HepG2 (cell line): ENCODE results near the gene COL4A2. TPM values are rescaled to one million over a fixed set of nuclear protein-coding genes. Genes with fewer than 3 reads are reported as not detected.

Experiments used
- ATAC-seq: fragments of 200-7000 bp; cut with Tn5 transposase; 3 replicates; pipeline ENCODE4 v1.9.1; 2020; ENCODE audit warnings: mild to moderate bottlenecking, moderate library complexity
- BruUV-seq: library from RNA; stranded (reverse); fragments of 400-500 nt; replicated peaks from 2 replicates; lab custom pipeline; 2021; lab: Mats Ljungman, UMichigan
- CTCF ChIA-PET: fragments of 300-600 bp; formaldehyde crosslinking; extraction: SDS; loops from one replicate; lab custom pipeline; 2021; ENCODE audit warnings: low total read pairs, inconsistent platforms, low intra/inter-chr PET ratio; lab: Yijun Ruan, JAX
- POLR2A ChIA-PET: fragments of 350-600 bp; sonication (Branson Sonifier 250); formaldehyde crosslinking; loops from one replicate; lab custom pipeline; 2020; ENCODE audit warnings: antibody characterized with exemption, inconsistent platforms; lab: Yijun Ruan, JAX
- DNase-seq: peaks from one replicate; pipeline ENCODE4 v3.0.0-alpha.2; 2015; ENCODE audit warnings: low spot score
- FAIRE-seq: peaks from 3 replicates; lab custom pipeline; 2011; peaks lifted over from hg19 to GRCh38; lab: Jason Lieb, UNC
- H2AFZ ChIP-seq: one replicate; pipeline ENCODE4 v1.6.1; 2011; ENCODE audit warnings: low read length, inconsistent platforms
- H3K27ac ChIP-seq: fragments of 300-600 bp; 3 replicates; pipeline ENCODE4 v1.8.0; 2011; ENCODE audit warnings: mixed run types, mild to moderate bottlenecking, mixed read lengths, low read length, inconsistent platforms; ENCODE audit not compliant: insufficient read depth; ENCODE audit errors: extremely low read length
- H3K27me3 ChIP-seq, 2 experiments: fragments of 200-600 bp in 1 of 2; 2 replicates in 1 of 2; 3 replicates in 1 of 2; pipeline versions ENCODE4 v1.6.0 to v1.8.0; 2011; ENCODE audit warnings: low read length in 2 of 2, mild to moderate bottlenecking in 2 of 2, moderate library complexity in 2 of 2, inconsistent platforms in 1 of 2; ENCODE audit not compliant: insufficient read depth in 2 of 2, control insufficient read depth in 1 of 2
- H3K36me3 ChIP-seq, 2 experiments: fragments of 200-600 bp in 1 of 2; replicated peaks in 1 of 2; 2 replicates in 1 of 2; 3 replicates in 1 of 2; pipeline versions ENCODE4 v1.5.1 to v1.8.0; 2011; ENCODE audit warnings: low read length in 2 of 2, inconsistent platforms in 1 of 2; ENCODE audit not compliant: insufficient read depth in 2 of 2, control insufficient read depth in 1 of 2
- H3K4me1 ChIP-seq: 2 replicates; pipeline ENCODE4 v1.5.1; 2012; ENCODE audit warnings: low read length, inconsistent platforms; ENCODE audit not compliant: insufficient read depth
- H3K4me2 ChIP-seq: 2 replicates; pipeline ENCODE4 v1.6.0; 2011; ENCODE audit warnings: low read depth, low read length, inconsistent platforms
- H3K4me3 ChIP-seq, 3 experiments: fragments of 200-600 bp in 1 of 3; sonication (generic), shearing (Covaris generic) in 1 of 3; replicated peaks in 1 of 3; 2 replicates each; pipeline ENCODE4 v1.5.1; 2011 to 2016; ENCODE audit warnings: low read length in 3 of 3, inconsistent platforms in 2 of 3, low read depth in 2 of 3, mild to moderate bottlenecking in 2 of 3, control low read depth in 1 of 3, mixed read lengths in 1 of 3; ENCODE audit not compliant: insufficient read depth in 1 of 3
- H3K79me2 ChIP-seq: one replicate; pipeline ENCODE4 v1.6.1; 2011; ENCODE audit warnings: low read length, inconsistent platforms; ENCODE audit not compliant: insufficient read depth
- H3K9ac ChIP-seq: 2 replicates; pipeline ENCODE4 v1.6.0; 2011; ENCODE audit warnings: mild to moderate bottlenecking, low read depth, low read length, inconsistent platforms; ENCODE audit not compliant: insufficient read depth
- H3K9me3 ChIP-seq: 2 replicates; pipeline ENCODE4 v1.5.1; 2012; ENCODE audit warnings: mild to moderate bottlenecking, low read length
- H4K20me1 ChIP-seq: 2 replicates; pipeline ENCODE4 v1.6.0; 2011; ENCODE audit warnings: inconsistent platforms, mild to moderate bottlenecking, low read length, moderate library complexity; ENCODE audit not compliant: insufficient read depth
- BHLHE40 ChIP-seq: IDR thresholded peaks from 2 replicates; pipeline ENCODE4 v1.6.1; 2011; ENCODE audit warnings: low read length, improper control_type of control experiment
- FOXK1 ChIP-seq: sonication (generic); formaldehyde crosslinking; IDR thresholded peaks from 2 replicates; pipeline ENCODE4 v1.4.0; 2020; ENCODE audit warnings: low read depth, missing genetic modification reagents, borderline replicate concordance
- HOXA5 ChIP-seq: sonication (generic); formaldehyde crosslinking; IDR thresholded peaks from 2 replicates; pipeline ENCODE4 v1.4.0; 2020; ENCODE audit warnings: missing genetic modification reagents
- NR3C1 ChIP-seq: sonication (generic); formaldehyde crosslinking; IDR thresholded peaks from 2 replicates; pipeline ENCODE4 v1.4.0; 2020; ENCODE audit warnings: missing genetic modification reagents
- SAP130 ChIP-seq: IDR thresholded peaks from 2 replicates; pipeline ENCODE4 v1.6.1; 2016; ENCODE audit warnings: low read depth
- ZNF121 ChIP-seq: sonication (generic); formaldehyde crosslinking; IDR thresholded peaks from 2 replicates; pipeline ENCODE4 v1.5.0; 2020; ENCODE audit warnings: mild to moderate bottlenecking, missing genetic modification reagents
- ZNF703 ChIP-seq: sonication (generic); formaldehyde crosslinking; IDR thresholded peaks from 2 replicates; pipeline ENCODE4 v1.5.1; 2020; ENCODE audit warnings: missing genetic modification reagents, mild to moderate bottlenecking, moderate library complexity, borderline replicate concordance
- ZSCAN12 ChIP-seq: sonication (generic); formaldehyde crosslinking; IDR thresholded peaks from 2 replicates; pipeline ENCODE4 v1.9.0; 2021; ENCODE audit warnings: mild to moderate bottlenecking, missing genetic modification reagents
- WGBS: methylation state at CpG from one replicate; pipeline ENCODE4 v1.1.6; 2017; ENCODE audit warnings: low lambda C conversion rate; 5-methylcytosine and 5-hydroxymethylcytosine counted together
- in situ Hi-C: cut with HindIII; loops from 2 replicates; pipeline ENCODE4 v1.10.0; 2017; ENCODE audit warnings: low pct_unique_long_range_greater_than_20kb; ENCODE audit not compliant: extremely low pct_ligation_motif_present
- intact Hi-C: fragments of 100-400 bp; cut with micrococcal nuclease; formaldehyde crosslinking; loops from one replicate; pipeline ENCODE4 v1.10.0; 2022; ENCODE audit not compliant: unreplicated experiment
- polyA plus RNA-seq, 8 experiments: library from polyadenylated mRNA; depleted of rRNA in 3 of 8; stranded (reverse) in 7 of 8; unstranded in 1 of 8; fragments of >200 nt; fragmentation: Illumina TruSeq in 4 of 8; extraction: Trizol in 4 of 8; gene quantifications; 2 replicates each; pipeline versions ENCODE4 v1.2.1 to v1.2.3, GENCODE V29; 2011 to 2016; ENCODE audit warnings: low read depth in 4 of 8, missing spikeins in 1 of 8, mixed read lengths in 1 of 8; ENCODE audit not compliant: insufficient read depth in 1 of 8
- total RNA-seq, 5 experiments: library from RNA; depleted of rRNA; stranded (reverse); fragments of >200 nt; fragmentation: Illumina TruSeq; extraction: Trizol; gene quantifications; 2 replicates each; pipeline ENCODE4 v1.2.3, GENCODE V29; 2016; ENCODE audit warnings: low read depth in 1 of 5
- TF ChIP-seq, protein P1 (sequence below): sonication (generic); formaldehyde crosslinking; conservative IDR thresholded peaks from 2 replicates; pipeline ENCODE4 v1.8.0; 2022; ENCODE audit warnings: missing genetic modification reagents
- TF ChIP-seq, protein P2 (sequence below): sonication (generic); formaldehyde crosslinking; IDR thresholded peaks from 2 replicates; pipeline ENCODE4 v1.5.0; 2020; ENCODE audit warnings: missing genetic modification reagents
- TF ChIP-seq, protein P3 (sequence below): sonication (generic); formaldehyde crosslinking; IDR thresholded peaks from 2 replicates; pipeline ENCODE4 v1.5.1; 2020; ENCODE audit warnings: mild to moderate bottlenecking, missing genetic modification reagents

COL4A2 gene
- total and polyA plus RNA-seq, 2 of the 13 experiments (the other 11 are each of a cell fraction or from before 2014, with no cell fraction given), result 0.22 to 1.9 TPM

DNA sequence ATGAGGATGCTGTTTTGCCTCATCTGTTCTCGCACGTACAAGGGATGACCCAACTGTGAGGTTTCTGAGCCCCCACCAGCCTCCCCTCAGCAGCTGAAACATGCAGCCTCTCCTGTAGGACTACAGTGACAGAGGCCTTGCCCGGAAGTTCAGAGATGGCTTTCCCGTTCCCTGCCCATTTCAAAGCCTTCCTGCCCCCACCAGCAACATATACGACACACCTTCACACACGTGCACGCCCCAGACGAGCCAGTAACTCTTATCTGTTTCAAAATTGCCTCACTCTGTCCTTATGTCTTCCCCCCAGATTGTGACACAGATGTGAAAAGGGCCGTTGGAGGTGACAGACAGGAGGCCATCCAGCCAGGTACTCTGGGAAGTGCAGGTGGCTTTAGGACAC, 158.6 kb downstream of the COL4A2 start:
- no peak for DNase-seq
- H3K9ac ChIP-seq, result no peak overlapping the region
- no peaks in the 10 kb centered on the region for H3K79me2 ChIP-seq
- peak overlapping the region; percentile 16; the same call in 1 of the 2 replicates for H3K4me2 ChIP-seq
- FAIRE-seq, result no peak
- in situ Hi-C loops (no loop called here), intact Hi-C loops (no loop called here)
- H3K9me3 ChIP-seq, result no peaks in the 10 kb centered on the region
- CTCF ChIA-PET, result no interaction called here
- no peak overlapping the region for H3K27ac ChIP-seq
- POLR2A ChIA-PET, result no interaction called here
- no peaks in the 10 kb centered on the region for H4K20me1 ChIP-seq
- no peaks in the 10 kb centered on the region for H3K36me3 ChIP-seq
- H2AFZ ChIP-seq, result no peak overlapping the region
- no peak for ATAC-seq
- TF ChIP-seq BHLHE40 (peak; percentile 26; the same call in 1 of the 2 replicates), FOXK1 (CRISPR knock-in tag) (no peak)
- no peak overlapping the region for H3K4me3 ChIP-seq
- WGBS, result 10% methylated on average over 7 of the region's 9 CpGs
- H3K27me3 ChIP-seq, result peaks cover 4 to 59% of the 10 kb centered on the region in 2 experiments
- no peaks in the 10 kb centered on the region for H3K4me1 ChIP-seq
- no TSS peak for BruUV-seq

DNA sequence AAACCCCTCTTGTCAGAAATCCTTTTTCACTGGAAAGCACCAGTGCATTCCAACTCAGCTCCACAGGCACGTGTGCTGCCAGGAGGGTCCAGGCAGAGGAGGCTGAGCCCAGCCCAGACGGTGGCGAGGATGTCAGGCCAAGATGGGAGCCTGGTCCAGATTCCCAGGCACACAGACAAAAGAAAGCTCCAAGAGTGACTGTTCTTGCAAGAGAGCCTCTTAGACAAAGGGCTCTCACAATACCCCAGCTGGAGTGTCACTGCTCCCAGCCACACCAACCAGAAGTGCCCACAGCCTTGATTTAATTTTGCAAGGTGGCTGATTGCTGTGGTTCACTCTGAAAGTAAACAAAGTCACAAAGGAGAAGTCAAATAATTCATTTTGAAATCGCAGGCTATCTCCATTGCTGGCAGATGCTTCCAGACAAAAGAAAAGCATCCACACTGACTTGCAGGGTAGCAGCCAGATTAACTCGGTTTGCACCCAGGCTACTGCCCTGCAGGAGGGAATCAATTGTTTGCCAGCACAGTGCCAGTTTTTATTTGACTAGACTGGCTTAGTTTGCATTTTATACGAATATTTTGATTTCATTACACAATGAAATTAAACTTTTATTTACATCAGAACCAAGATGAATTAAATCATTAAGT, 159.3 kb downstream of the COL4A2 start:
- DNase-seq (no peak), ATAC-seq (no peak), FAIRE-seq (no peak)
- Histone ChIP-seq H3K9me3 (no peaks in the 10 kb centered on the region), H2AFZ (no peak overlapping the region), H3K79me2 (no peaks in the 10 kb centered on the region), H3K4me1 (no peaks in the 10 kb centered on the region), H3K4me2 (no peak overlapping the region), H3K27ac (no peak overlapping the region), H3K36me3 (no peaks in the 10 kb centered on the region), H3K27me3 (peaks cover 4 to 66% of the 10 kb centered on the region in 2 experiments), H3K9ac (no peak overlapping the region), H4K20me1 (no peaks in the 10 kb centered on the region), H3K4me3 (no peak overlapping the region)
- intact Hi-C loops (no loop called here), in situ Hi-C loops (no loop called here)
- CTCF ChIA-PET, result no interaction called here
- WGBS, result 10% methylated on average over 3 of the region's 6 CpGs
- POLR2A ChIA-PET, result no interaction called here
- BruUV-seq, result no TSS peak
- TF ChIP-seq ZNF703 (CRISPR knock-in tag), result no peak
- TF ChIP-seq, protein P1, sequence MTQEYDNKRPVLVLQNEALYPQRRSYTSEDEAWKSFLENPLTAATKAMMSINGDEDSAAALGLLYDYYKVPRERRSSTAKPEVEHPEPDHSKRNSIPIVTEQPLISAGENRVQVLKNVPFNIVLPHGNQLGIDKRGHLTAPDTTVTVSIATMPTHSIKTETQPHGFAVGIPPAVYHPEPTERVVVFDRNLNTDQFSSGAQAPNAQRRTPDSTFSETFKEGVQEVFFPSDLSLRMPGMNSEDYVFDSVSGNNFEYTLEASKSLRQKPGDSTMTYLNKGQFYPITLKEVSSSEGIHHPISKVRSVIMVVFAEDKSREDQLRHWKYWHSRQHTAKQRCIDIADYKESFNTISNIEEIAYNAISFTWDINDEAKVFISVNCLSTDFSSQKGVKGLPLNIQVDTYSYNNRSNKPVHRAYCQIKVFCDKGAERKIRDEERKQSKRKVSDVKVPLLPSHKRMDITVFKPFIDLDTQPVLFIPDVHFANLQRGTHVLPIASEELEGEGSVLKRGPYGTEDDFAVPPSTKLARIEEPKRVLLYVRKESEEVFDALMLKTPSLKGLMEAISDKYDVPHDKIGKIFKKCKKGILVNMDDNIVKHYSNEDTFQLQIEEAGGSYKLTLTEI (CRISPR knock-in tag), result no peak
- TF ChIP-seq, protein P2, sequence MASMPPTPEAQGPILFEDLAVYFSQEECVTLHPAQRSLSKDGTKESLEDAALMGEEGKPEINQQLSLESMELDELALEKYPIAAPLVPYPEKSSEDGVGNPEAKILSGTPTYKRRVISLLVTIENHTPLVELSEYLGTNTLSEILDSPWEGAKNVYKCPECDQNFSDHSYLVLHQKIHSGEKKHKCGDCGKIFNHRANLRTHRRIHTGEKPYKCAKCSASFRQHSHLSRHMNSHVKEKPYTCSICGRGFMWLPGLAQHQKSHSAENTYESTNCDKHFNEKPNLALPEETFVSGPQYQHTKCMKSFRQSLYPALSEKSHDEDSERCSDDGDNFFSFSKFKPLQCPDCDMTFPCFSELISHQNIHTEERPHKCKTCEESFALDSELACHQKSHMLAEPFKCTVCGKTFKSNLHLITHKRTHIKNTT, result no peak
- TF ChIP-seq HOXA5 (CRISPR knock-in tag), result no peak
- TF ChIP-seq, protein P3, sequence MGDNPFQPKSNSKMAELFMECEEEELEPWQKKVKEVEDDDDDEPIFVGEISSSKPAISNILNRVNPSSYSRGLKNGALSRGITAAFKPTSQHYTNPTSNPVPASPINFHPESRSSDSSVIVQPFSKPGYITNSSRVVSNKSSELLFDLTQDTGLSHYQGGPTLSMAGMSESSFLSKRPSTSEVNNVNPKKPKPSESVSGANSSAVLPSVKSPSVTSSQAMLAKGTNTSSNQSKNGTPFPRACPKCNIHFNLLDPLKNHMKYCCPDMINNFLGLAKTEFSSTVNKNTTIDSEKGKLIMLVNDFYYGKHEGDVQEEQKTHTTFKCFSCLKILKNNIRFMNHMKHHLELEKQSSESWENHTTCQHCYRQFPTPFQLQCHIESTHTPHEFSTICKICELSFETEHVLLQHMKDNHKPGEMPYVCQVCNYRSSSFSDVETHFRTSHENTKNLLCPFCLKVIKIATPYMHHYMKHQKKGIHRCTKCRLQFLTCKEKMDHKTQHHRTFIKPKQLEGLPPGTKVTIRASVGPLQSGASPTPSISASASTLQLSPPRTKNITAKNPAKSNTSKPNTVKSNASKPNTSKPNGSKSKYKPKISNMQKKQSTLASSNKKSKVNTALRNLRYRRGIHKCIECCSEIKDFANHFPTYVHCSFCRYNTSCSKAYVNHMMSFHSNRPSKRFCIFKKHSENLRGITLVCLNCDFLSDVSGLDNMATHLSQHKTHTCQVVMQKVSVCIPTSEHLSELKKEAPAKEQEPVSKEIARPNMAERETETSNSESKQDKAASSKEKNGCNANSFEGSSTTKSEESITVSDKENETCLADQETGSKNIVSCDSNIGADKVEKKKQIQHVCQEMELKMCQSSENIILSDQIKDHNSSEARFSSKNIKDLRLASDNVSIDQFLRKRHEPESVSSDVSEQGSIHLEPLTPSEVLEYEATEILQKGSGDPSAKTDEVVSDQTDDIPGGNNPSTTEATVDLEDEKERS, result no peak
- no peak for TF ChIP-seq ZNF121
- TF ChIP-seq SAP130, result no peak
- no peak for TF ChIP-seq NR3C1 (CRISPR knock-in tag)
- TF ChIP-seq ZSCAN12 (CRISPR knock-in tag), result no peak
